OCI-LY3 (cell line): ENCODE data around the gene SMYD5.

Source experiments
- H2AFZ ChIP-seq: fragments of 200-600, 300-600 bp; shearing (Covaris generic); 2 replicates; pipeline ENCODE4 v1.6.0; 2014; ENCODE audit warnings: antibody characterized with exemption, low read depth, low read length
- H3K27ac ChIP-seq: fragments of 200-600, 300-600 bp; sonication (generic); 2 replicates; pipeline ENCODE4 v1.5.1; 2014; ENCODE audit warnings: mild to moderate bottlenecking, low read length, moderate library complexity, mixed read lengths
- H3K27me3 ChIP-seq: fragments of 200-600, 300-600 bp; sonication (generic); 2 replicates; pipeline ENCODE4 v1.6.1; 2014; ENCODE audit warnings: low read depth, low read length, mixed read lengths
- H3K36me3 ChIP-seq: fragments of 200-600, 300-600 bp; sonication (generic); replicated peaks from 2 replicates; pipeline ENCODE3; 2014; ENCODE audit warnings: low read depth, low read length, mixed read lengths
- H3K4me1 ChIP-seq: fragments of 300-600, 200-600 bp; sonication (generic); 2 replicates; pipeline ENCODE4 v1.6.1; 2014; ENCODE audit warnings: low read length, mixed read lengths
- H3K4me2 ChIP-seq: fragments of 200-600, 300-600 bp; sonication (generic); 2 replicates; pipeline ENCODE4 v1.6.1; 2014; ENCODE audit warnings: low read length, mixed read lengths
- H3K4me3 ChIP-seq: fragments of 300-600, 200-600 bp; sonication (generic); 2 replicates; pipeline ENCODE4 v1.5.1; 2014; ENCODE audit warnings: antibody characterized with exemption, mild to moderate bottlenecking, low read length, moderate library complexity
- H3K79me2 ChIP-seq: fragments of 300-600, 200-600 bp; shearing (Covaris generic); 2 replicates; pipeline ENCODE4 v1.6.1; 2014; ENCODE audit warnings: mild to moderate bottlenecking, low read length, mixed read lengths
- H3K9ac ChIP-seq: fragments of 300-600, 200-600 bp; shearing (Covaris generic); 2 replicates; pipeline ENCODE4 v1.6.0; 2014; ENCODE audit warnings: mild to moderate bottlenecking, low read length, moderate library complexity
- H3K9me3 ChIP-seq: fragments of 200-600, 300-600 bp; shearing (Covaris generic); 2 replicates; pipeline ENCODE4 v1.6.1; 2014; ENCODE audit warnings: low read length, mixed read lengths; ENCODE audit not compliant: insufficient read depth
- H4K20me1 ChIP-seq: fragments of 200-600, 300-600 bp; sonication (generic); 2 replicates; pipeline ENCODE4 v1.6.1; 2016; ENCODE audit warnings: low read length, mixed read lengths; ENCODE audit not compliant: insufficient read depth
- CTCF ChIP-seq: fragments of 200-600, 300-600 bp; sonication (generic); IDR thresholded peaks from 2 replicates; pipeline ENCODE4 v1.5.1; 2014; ENCODE audit warnings: antibody characterized with exemption, low read length, low read depth
- EZH2phosphoT487 ChIP-seq: fragments of 200-600 bp; shearing (Covaris generic); IDR thresholded peaks from 2 replicates; pipeline ENCODE4 v1.6.1; 2018; ENCODE audit warnings: antibody characterized with exemption, mixed run types, low read depth

Gene SMYD5

GRCh38 chr2:73217826-73218225 lies 3.8 kb downstream of the SMYD5 start:
- no peak overlapping the region for H3K9ac ChIP-seq
- H3K36me3 ChIP-seq: peaks cover 18% of the 10 kb centered on the region
- peaks cover 30% of the 10 kb centered on the region for H3K4me1 ChIP-seq
- H3K9me3 ChIP-seq: no peaks in the 10 kb centered on the region
- no peak overlapping the region for H3K4me3 ChIP-seq
- H3K27me3 ChIP-seq: no peaks in the 10 kb centered on the region
- peaks cover 49% of the 10 kb centered on the region for H3K79me2 ChIP-seq
- H3K27ac ChIP-seq: no peak overlapping the region
- 0 out of 2 replicates have a peak, but pooled peaks cover 7% of the 10 kb centered on the region for H4K20me1 ChIP-seq
- H2AFZ ChIP-seq: no peak overlapping the region
- H3K4me2 ChIP-seq: no peak overlapping the region
- TF ChIP-seq EZH2phosphoT487 (no peak), CTCF (no peak)

- no peaks in the 10 kb centered on the region for H3K27me3 ChIP-seq
- no peak overlapping the region for H3K4me3 ChIP-seq
- H2AFZ ChIP-seq: no peak overlapping the region
- H3K36me3 ChIP-seq: peaks cover 20% of the 10 kb centered on the region
- no peak overlapping the region for H3K9ac ChIP-seq
- H3K4me1 ChIP-seq: peaks cover 25% of the 10 kb centered on the region
- H4K20me1 ChIP-seq: 0 out of 2 replicates have a peak, but pooled peaks cover 7% of the 10 kb centered on the region
- H3K9me3 ChIP-seq: no peaks in the 10 kb centered on the region
- no peak overlapping the region for H3K27ac ChIP-seq
- H3K79me2 ChIP-seq: peaks cover 49% of the 10 kb centered on the region
- H3K4me2 ChIP-seq: no peak overlapping the region
- TF ChIP-seq CTCF (no peak), EZH2phosphoT487 (no peak)
Measured at GRCh38 chr2:73218298-73218697, 4.3 kb downstream of the SMYD5 start.

GRCh38 chr2:73223821-73224220 lies 9.8 kb downstream of the SMYD5 start:
- no peak for TF ChIP-seq CTCF
- TF ChIP-seq EZH2phosphoT487: no peak
- Histone ChIP-seq H3K4me2 (no peak overlapping the region), H3K27me3 (no peaks in the 10 kb centered on the region), H3K4me1 (peaks cover 13% of the 10 kb centered on the region), H3K36me3 (peaks cover 26% of the 10 kb centered on the region), H3K9ac (no peak overlapping the region), H3K79me2 (peaks cover 3% of the 10 kb centered on the region; the same call in 1 of the 2 replicates), H3K4me3 (no peak overlapping the region), H3K9me3 (no peaks in the 10 kb centered on the region), H3K27ac (no peak overlapping the region), H4K20me1 (0 out of 2 replicates have a peak, but pooled peaks cover 7% of the 10 kb centered on the region), H2AFZ (no peak overlapping the region)

- Histone ChIP-seq H3K9ac (no peak overlapping the region), H3K79me2 (no peaks in the 10 kb centered on the region), H4K20me1 (no peaks in the 10 kb centered on the region), H3K4me2 (no peak overlapping the region), H3K36me3 (peaks cover 23% of the 10 kb centered on the region), H3K27me3 (no peaks in the 10 kb centered on the region), H3K4me1 (no peaks in the 10 kb centered on the region; the same call in 1 of the 2 replicates), H3K9me3 (no peaks in the 10 kb centered on the region), H3K27ac (no peak overlapping the region), H2AFZ (no peak overlapping the region), H3K4me3 (no peak overlapping the region)
- TF ChIP-seq EZH2phosphoT487: no peak
- no peak for TF ChIP-seq CTCF
Measured at GRCh38 chr2:73225513-73226360, 11.7 kb downstream of the SMYD5 start.
